ENCODE measurements around the gene DLG3. TPM values are rescaled to one million over a fixed set of nuclear protein-coding genes. Genes with fewer than 3 reads are reported as not detected.
"Not testable (repeated sequence)": the region's sequence is repeated elsewhere in the genome, so short reads cannot be mapped to it uniquely, and the experiment has no call there.

DLG3 gene
- 76.7 TPM for total RNA-seq (ENCODE audit: unreplicated experiment)
- long read RNA-seq, partial matches to known transcripts = 1 of 4 reads
- long read RNA-seq, other reads (novel, unspliced or antisense) = 3 of 4 reads

- no peak for TF ChIP-seq CTCF (IDR thresholded peaks at IDR 0.05; ENCODE audit: partially characterized antibody, unreplicated experiment)
- Mint-ChIP-seq H3K4me3 (ENCODE audit: unreplicated experiment) (peak within 1 kb of the TSS; percentile 74), H3K36me3 (ENCODE audit: unreplicated experiment) (no peaks in the 10 kb centered on the region), H3K27me3 (ENCODE audit: unreplicated experiment) (no peaks in the 10 kb centered on the region), H3K27ac (ENCODE audit: unreplicated experiment) (no peak within 1 kb of the TSS), H3K9me3 (ENCODE audit: unreplicated experiment) (no peaks in the 10 kb centered on the region), H3K4me1 (ENCODE audit: low read depth, unreplicated experiment) (peaks cover 2% of the 10 kb centered on the region)
- peak; percentile 76 for DNase-seq
These were observed at the start of gene DLG3 for GRCh38 chrX:70444326-70444945. Gene DLG3 (plus strand): TSS chrX:70444835. CDS start chrX:70445202, 367 bp downstream.

GRCh38 chrX:70398899-70399298 lies 45.7 kb upstream of the DLG3 start:
- Mint-ChIP-seq H3K4me1 (ENCODE audit: low read depth, unreplicated experiment) (no peaks in the 10 kb centered on the region), H3K27me3 (ENCODE audit: unreplicated experiment) (no peaks in the 10 kb centered on the region), H3K27ac (ENCODE audit: unreplicated experiment) (no peak overlapping the region), H3K9me3 (ENCODE audit: unreplicated experiment) (no peaks in the 10 kb centered on the region), H3K4me3 (ENCODE audit: unreplicated experiment) (no peak overlapping the region), H3K36me3 (ENCODE audit: unreplicated experiment) (no peaks in the 10 kb centered on the region)
- no peak for DNase-seq
- TF ChIP-seq CTCF (IDR thresholded peaks at IDR 0.05; ENCODE audit: partially characterized antibody, unreplicated experiment) = no peak

GRCh38 chrX:70400181-70400580 lies 44.5 kb upstream of the DLG3 start:
- not testable (repeated sequence) for H3K4me1 Mint-ChIP-seq (ENCODE audit: low read depth, unreplicated experiment); H3K4me3 Mint-ChIP-seq (ENCODE audit: unreplicated experiment); H3K27ac Mint-ChIP-seq (ENCODE audit: unreplicated experiment); H3K9me3 Mint-ChIP-seq (ENCODE audit: unreplicated experiment); DNase-seq; H3K36me3 Mint-ChIP-seq (ENCODE audit: unreplicated experiment); H3K27me3 Mint-ChIP-seq (ENCODE audit: unreplicated experiment)

GRCh38 chrX:70402721-70403120 lies 41.9 kb upstream of the DLG3 start:
- Mint-ChIP-seq H3K9me3 (ENCODE audit: unreplicated experiment) (no peaks in the 10 kb centered on the region), H3K27ac (ENCODE audit: unreplicated experiment) (no peak overlapping the region), H3K27me3 (ENCODE audit: unreplicated experiment) (no peaks in the 10 kb centered on the region), H3K4me1 (ENCODE audit: low read depth, unreplicated experiment) (no peaks in the 10 kb centered on the region), H3K36me3 (ENCODE audit: unreplicated experiment) (no peaks in the 10 kb centered on the region), H3K4me3 (ENCODE audit: unreplicated experiment) (no peak overlapping the region)
- no peak for DNase-seq
- no peak for TF ChIP-seq CTCF (IDR thresholded peaks at IDR 0.05; ENCODE audit: partially characterized antibody, unreplicated experiment)

- Mint-ChIP-seq H3K4me3 (ENCODE audit: unreplicated experiment) (no peak overlapping the region), H3K36me3 (ENCODE audit: unreplicated experiment) (no peaks in the 10 kb centered on the region)
These were observed 39.6 kb upstream of the DLG3 start for GRCh38 chrX:70405003-70405402.

More at GRCh38 chrX:70405003-70405402, 39.6 kb upstream of the DLG3 start:
- no peak for TF ChIP-seq CTCF (IDR thresholded peaks at IDR 0.05; ENCODE audit: partially characterized antibody, unreplicated experiment)
- Mint-ChIP-seq H3K27me3 (ENCODE audit: unreplicated experiment) (no peaks in the 10 kb centered on the region), H3K4me1 (ENCODE audit: low read depth, unreplicated experiment) (no peaks in the 10 kb centered on the region), H3K27ac (ENCODE audit: unreplicated experiment) (no peak overlapping the region), H3K9me3 (ENCODE audit: unreplicated experiment) (no peaks in the 10 kb centered on the region)
- no peak for DNase-seq

Measured in glutamatergic neuron (in vitro differentiated cells).